Measurements from ENCODE around the gene FAT1.

GRCh38 chr4:186660403-186660802 is 63.3 kb downstream of the FAT1 start:
- TF ChIP-seq CTCF (IDR thresholded peaks at IDR 0.05) (no peak), POLR2A (IDR thresholded peaks at IDR 0.05) (no peak)

All from testis (tissue), 2 donors.